WTC11 (cell line): ENCODE data around the gene COA5. TPM values are rescaled to one million over a fixed set of nuclear protein-coding genes. Genes with fewer than 3 reads are reported as not detected.

ENCODE experiments used
- ATAC-seq: fragments of 200-7000 bp; cut with Tn5 transposase; 2 replicates; pipeline ENCODE4 v1.10.0; 2021; ENCODE audit warnings: mild to moderate bottlenecking, moderate library complexity
- CTCF ChIA-PET: fragments of 300-600 bp; sonication (Branson Sonifier 250); formaldehyde crosslinking; loops from one replicate; lab custom pipeline; 2021; ENCODE audit warnings: antibody characterized with exemption; lab: Charles Lee
- POLR2A ChIA-PET: fragments of 350-600 bp; sonication (Branson Sonifier 250); formaldehyde crosslinking; loops from one replicate; lab custom pipeline; 2021; ENCODE audit warnings: antibody characterized with exemption; lab: Charles Lee
- DNase-seq: peaks from one replicate; pipeline ENCODE4 v3.0.0; 2021; ENCODE audit warnings: low spot score
- H3K27ac Mint-ChIP-seq: 2 replicates; pipeline ENCODE4 v1.8.0; 2021; ENCODE audit warnings: mixed read lengths
- H3K27me3 Mint-ChIP-seq: 2 replicates; pipeline ENCODE4 v1.8.0; 2021; ENCODE audit warnings: low read depth, mild to moderate bottlenecking, moderate library complexity, mixed read lengths
- H3K36me3 Mint-ChIP-seq: 2 replicates; pipeline ENCODE4 v1.8.0; 2021; ENCODE audit warnings: mixed read lengths
- H3K4me1 Mint-ChIP-seq: 2 replicates; pipeline ENCODE4 v1.8.0; 2022; ENCODE audit warnings: mixed read lengths
- H3K4me3 Mint-ChIP-seq: 2 replicates; pipeline ENCODE4 v1.8.0; 2021; ENCODE audit warnings: mild to moderate bottlenecking, moderate library complexity, mixed read lengths
- H3K9me3 Mint-ChIP-seq: 2 replicates; pipeline ENCODE4 v1.8.0; 2021; ENCODE audit warnings: mixed read lengths
- CREM ChIP-seq: sonication (generic); formaldehyde crosslinking; IDR thresholded peaks from 2 replicates; pipeline ENCODE4 v1.8.1; 2022; ENCODE audit warnings: mild to moderate bottlenecking, missing genetic modification reagents, moderate library complexity
- ETV6 ChIP-seq: sonication (generic); formaldehyde crosslinking; IDR thresholded peaks from 2 replicates; pipeline ENCODE4 v1.8.1; 2022; ENCODE audit warnings: mild to moderate bottlenecking, missing genetic modification reagents
- IRF2 ChIP-seq: sonication (generic); formaldehyde crosslinking; IDR thresholded peaks from 2 replicates; pipeline ENCODE4 v1.8.0; 2022; ENCODE audit warnings: low read depth, missing genetic modification reagents, borderline replicate concordance
- OVOL2 ChIP-seq: fragments of 250-450 bp; sonication (Bioruptor Pico); IDR thresholded peaks from 2 replicates; pipeline ENCODE4 v1.9.0; 2021; ENCODE audit warnings: mild to moderate bottlenecking, borderline replicate concordance
- SMAD3 ChIP-seq: sonication (generic); formaldehyde crosslinking; IDR thresholded peaks from 2 replicates; pipeline ENCODE4 v1.8.0; 2022; ENCODE audit warnings: missing genetic modification reagents, mild to moderate bottlenecking, borderline replicate concordance
- ZNF121 ChIP-seq: sonication (generic); formaldehyde crosslinking; IDR thresholded peaks from 2 replicates; pipeline ENCODE4 v1.8.0; 2023; ENCODE audit warnings: missing genetic modification reagents
- ZNF423 ChIP-seq: fragments of 250-450 bp; sonication (Bioruptor Pico); IDR thresholded peaks from 2 replicates; pipeline ENCODE4 v2.1.2; 2022; ENCODE audit warnings: mild to moderate bottlenecking, moderate library complexity
- total RNA-seq: library from RNA; stranded (reverse); gene quantifications from 3 replicates; pipeline ENCODE4 v1.2.3, GENCODE V29; 2021
- TF ChIP-seq, protein P1 (sequence below): sonication (generic); formaldehyde crosslinking; IDR thresholded peaks from 2 replicates; pipeline ENCODE4 v1.8.0; 2023; ENCODE audit warnings: mild to moderate bottlenecking, missing genetic modification reagents
- TF ChIP-seq, protein P2 (sequence below): sonication (generic); formaldehyde crosslinking; IDR thresholded peaks from 2 replicates; pipeline ENCODE4 v1.8.0; 2023; ENCODE audit warnings: missing genetic modification reagents
- TF ChIP-seq, protein P3 (sequence below): sonication (generic); formaldehyde crosslinking; IDR thresholded peaks from 2 replicates; pipeline ENCODE4 v1.8.1; 2022; ENCODE audit warnings: mild to moderate bottlenecking, missing genetic modification reagents, moderate library complexity, borderline replicate concordance
- TF ChIP-seq, protein P4 (sequence below): sonication (generic); formaldehyde crosslinking; IDR thresholded peaks from 2 replicates; pipeline ENCODE4 v1.8.1; 2023; ENCODE audit warnings: mild to moderate bottlenecking, moderate library complexity, missing genetic modification reagents
- TF ChIP-seq, protein P5 (sequence below): sonication (generic); formaldehyde crosslinking; conservative IDR thresholded peaks from 2 replicates; pipeline ENCODE4 v1.8.1; 2022; ENCODE audit warnings: mild to moderate bottlenecking, missing genetic modification reagents
- TF ChIP-seq, protein P6 (sequence below): sonication (generic); formaldehyde crosslinking; IDR thresholded peaks from 2 replicates; pipeline ENCODE4 v1.8.1; 2023; ENCODE audit warnings: mild to moderate bottlenecking, missing genetic modification reagents, moderate library complexity
- TF ChIP-seq, protein P7 (sequence below): fragments of 250-450 bp; sonication (Bioruptor Pico); conservative IDR thresholded peaks from 2 replicates; pipeline ENCODE4 v1.9.0; 2021; ENCODE audit warnings: mild to moderate bottlenecking
- TF ChIP-seq, protein P8 (sequence below): fragments of 250-450 bp; sonication (Bioruptor Pico); IDR thresholded peaks from 2 replicates; pipeline ENCODE4 v1.9.0; 2021; ENCODE audit warnings: mild to moderate bottlenecking, borderline replicate concordance
- TF ChIP-seq, protein P9 (sequence below): sonication (generic); formaldehyde crosslinking; IDR thresholded peaks from 2 replicates; pipeline ENCODE4 v1.8.0; 2022; ENCODE audit warnings: mild to moderate bottlenecking, missing genetic modification reagents

COA5 gene
- total RNA-seq, 1 experiment from 2014 or later: 29.3 TPM

DNA sequence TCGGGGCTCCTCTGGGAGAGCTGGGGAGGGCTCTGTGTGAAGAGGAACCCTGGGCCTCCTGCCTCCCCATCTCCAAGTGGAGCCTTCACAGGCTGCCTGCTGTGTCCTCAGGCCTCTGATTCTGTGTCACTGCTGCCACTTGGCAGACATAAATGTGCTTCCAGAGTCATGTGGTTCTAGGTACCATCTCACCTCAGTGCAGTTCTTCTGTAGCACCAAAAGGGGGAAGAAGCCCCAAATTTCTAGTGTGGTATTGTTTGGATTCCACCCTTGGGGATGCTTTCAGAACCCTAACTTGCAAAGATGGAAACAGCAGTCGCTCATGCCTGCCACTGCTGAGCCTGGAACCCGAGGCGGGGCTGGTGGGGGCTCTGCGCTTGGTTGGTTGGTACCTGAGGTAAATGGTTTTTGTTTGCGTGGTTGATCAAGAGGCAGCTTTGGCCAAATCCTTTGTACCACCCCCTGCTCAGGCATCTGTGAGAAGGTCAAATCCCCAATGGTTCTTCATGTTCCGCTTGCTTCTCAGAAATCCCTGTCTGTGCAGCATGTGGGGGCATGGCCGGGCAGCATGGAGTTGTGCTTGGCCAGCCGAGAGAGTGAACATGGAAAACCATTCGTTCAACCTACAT lies 27.5 kb downstream of the COA5 start (continued):
- TF ChIP-seq, protein P1, sequence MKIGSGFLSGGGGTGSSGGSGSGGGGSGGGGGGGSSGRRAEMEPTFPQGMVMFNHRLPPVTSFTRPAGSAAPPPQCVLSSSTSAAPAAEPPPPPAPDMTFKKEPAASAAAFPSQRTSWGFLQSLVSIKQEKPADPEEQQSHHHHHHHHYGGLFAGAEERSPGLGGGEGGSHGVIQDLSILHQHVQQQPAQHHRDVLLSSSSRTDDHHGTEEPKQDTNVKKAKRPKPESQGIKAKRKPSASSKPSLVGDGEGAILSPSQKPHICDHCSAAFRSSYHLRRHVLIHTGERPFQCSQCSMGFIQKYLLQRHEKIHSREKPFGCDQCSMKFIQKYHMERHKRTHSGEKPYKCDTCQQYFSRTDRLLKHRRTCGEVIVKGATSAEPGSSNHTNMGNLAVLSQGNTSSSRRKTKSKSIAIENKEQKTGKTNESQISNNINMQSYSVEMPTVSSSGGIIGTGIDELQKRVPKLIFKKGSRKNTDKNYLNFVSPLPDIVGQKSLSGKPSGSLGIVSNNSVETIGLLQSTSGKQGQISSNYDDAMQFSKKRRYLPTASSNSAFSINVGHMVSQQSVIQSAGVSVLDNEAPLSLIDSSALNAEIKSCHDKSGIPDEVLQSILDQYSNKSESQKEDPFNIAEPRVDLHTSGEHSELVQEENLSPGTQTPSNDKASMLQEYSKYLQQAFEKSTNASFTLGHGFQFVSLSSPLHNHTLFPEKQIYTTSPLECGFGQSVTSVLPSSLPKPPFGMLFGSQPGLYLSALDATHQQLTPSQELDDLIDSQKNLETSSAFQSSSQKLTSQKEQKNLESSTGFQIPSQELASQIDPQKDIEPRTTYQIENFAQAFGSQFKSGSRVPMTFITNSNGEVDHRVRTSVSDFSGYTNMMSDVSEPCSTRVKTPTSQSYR: no peak
- TF ChIP-seq, protein P2, sequence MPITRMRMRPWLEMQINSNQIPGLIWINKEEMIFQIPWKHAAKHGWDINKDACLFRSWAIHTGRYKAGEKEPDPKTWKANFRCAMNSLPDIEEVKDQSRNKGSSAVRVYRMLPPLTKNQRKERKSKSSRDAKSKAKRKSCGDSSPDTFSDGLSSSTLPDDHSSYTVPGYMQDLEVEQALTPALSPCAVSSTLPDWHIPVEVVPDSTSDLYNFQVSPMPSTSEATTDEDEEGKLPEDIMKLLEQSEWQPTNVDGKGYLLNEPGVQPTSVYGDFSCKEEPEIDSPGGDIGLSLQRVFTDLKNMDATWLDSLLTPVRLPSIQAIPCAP (CRISPR knock-in tag): no peak

DNA sequence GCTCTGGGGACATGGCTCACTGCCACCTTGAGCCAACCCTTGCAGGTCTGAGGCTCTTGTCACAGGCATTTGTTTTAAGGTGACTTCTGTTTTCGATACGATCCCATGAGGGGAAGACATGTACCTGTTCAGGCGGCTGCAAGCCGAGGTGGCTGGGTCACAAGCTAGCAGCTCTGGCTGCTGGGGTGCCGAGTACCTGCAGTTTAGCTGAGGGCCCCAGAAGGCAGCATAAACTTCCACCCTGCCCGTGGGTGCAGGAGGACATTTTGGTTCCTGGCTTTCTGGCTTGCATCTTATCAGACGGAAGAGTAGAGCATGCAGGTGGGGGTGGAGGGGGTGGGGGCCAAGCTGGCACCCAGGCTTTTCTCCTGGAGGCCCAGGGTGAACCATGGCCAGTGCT lies 28.4 kb downstream of the COA5 start:
- POLR2A ChIA-PET: no interaction called here
- no peaks in the 10 kb centered on the region for H3K9me3 Mint-ChIP-seq
- ATAC-seq: no peak
- peaks cover 15% of the 10 kb centered on the region; the same call in 1 of the 2 replicates for H3K36me3 Mint-ChIP-seq
- no peaks in the 10 kb centered on the region for H3K4me1 Mint-ChIP-seq
- no peaks in the 10 kb centered on the region for H3K27me3 Mint-ChIP-seq
- H3K27ac Mint-ChIP-seq: no peak overlapping the region
- DNase-seq: no peak
- no peak overlapping the region for H3K4me3 Mint-ChIP-seq
- CTCF ChIA-PET: interaction anchor here (1.5 kb wide), 1 partner anchor 11 kb away, joined by 8 read pairs; no protein-coding TSS in a partner anchor
- TF ChIP-seq, protein P3, sequence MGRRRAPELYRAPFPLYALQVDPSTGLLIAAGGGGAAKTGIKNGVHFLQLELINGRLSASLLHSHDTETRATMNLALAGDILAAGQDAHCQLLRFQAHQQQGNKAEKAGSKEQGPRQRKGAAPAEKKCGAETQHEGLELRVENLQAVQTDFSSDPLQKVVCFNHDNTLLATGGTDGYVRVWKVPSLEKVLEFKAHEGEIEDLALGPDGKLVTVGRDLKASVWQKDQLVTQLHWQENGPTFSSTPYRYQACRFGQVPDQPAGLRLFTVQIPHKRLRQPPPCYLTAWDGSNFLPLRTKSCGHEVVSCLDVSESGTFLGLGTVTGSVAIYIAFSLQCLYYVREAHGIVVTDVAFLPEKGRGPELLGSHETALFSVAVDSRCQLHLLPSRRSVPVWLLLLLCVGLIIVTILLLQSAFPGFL (CRISPR knock-in tag): no peak
- TF ChIP-seq, protein P4, sequence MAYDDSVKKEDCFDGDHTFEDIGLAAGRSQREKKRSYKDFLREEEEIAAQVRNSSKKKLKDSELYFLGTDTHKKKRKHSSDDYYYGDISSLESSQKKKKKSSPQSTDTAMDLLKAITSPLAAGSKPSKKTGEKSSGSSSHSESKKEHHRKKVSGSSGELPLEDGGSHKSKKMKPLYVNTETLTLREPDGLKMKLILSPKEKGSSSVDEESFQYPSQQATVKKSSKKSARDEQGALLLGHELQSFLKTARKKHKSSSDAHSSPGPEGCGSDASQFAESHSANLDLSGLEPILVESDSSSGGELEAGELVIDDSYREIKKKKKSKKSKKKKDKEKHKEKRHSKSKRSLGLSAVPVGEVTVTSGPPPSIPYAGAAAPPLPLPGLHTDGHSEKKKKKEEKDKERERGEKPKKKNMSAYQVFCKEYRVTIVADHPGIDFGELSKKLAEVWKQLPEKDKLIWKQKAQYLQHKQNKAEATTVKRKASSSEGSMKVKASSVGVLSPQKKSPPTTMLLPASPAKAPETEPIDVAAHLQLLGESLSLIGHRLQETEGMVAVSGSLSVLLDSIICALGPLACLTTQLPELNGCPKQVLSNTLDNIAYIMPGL: no peak
- TF ChIP-seq, protein P1: no peak
- TF ChIP-seq, protein P5, sequence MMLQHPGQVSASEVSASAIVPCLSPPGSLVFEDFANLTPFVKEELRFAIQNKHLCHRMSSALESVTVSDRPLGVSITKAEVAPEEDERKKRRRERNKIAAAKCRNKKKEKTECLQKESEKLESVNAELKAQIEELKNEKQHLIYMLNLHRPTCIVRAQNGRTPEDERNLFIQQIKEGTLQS (CRISPR knock-in tag): no peak
- TF ChIP-seq ZNF423 (CRISPR knock-in tag): no peak
- no peak for TF ChIP-seq SMAD3 (CRISPR knock-in tag)
- no peak for TF ChIP-seq ETV6 (CRISPR knock-in tag)
- TF ChIP-seq, protein P6, sequence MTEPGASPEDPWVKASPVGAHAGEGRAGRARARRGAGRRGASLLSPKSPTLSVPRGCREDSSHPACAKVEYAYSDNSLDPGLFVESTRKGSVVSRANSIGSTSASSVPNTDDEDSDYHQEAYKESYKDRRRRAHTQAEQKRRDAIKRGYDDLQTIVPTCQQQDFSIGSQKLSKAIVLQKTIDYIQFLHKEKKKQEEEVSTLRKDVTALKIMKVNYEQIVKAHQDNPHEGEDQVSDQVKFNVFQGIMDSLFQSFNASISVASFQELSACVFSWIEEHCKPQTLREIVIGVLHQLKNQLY (CRISPR knock-in tag): no peak
- TF ChIP-seq OVOL2: no peak
- TF ChIP-seq CREM (CRISPR knock-in tag): no peak
- TF ChIP-seq ZNF121: no peak
- TF ChIP-seq, protein P7, sequence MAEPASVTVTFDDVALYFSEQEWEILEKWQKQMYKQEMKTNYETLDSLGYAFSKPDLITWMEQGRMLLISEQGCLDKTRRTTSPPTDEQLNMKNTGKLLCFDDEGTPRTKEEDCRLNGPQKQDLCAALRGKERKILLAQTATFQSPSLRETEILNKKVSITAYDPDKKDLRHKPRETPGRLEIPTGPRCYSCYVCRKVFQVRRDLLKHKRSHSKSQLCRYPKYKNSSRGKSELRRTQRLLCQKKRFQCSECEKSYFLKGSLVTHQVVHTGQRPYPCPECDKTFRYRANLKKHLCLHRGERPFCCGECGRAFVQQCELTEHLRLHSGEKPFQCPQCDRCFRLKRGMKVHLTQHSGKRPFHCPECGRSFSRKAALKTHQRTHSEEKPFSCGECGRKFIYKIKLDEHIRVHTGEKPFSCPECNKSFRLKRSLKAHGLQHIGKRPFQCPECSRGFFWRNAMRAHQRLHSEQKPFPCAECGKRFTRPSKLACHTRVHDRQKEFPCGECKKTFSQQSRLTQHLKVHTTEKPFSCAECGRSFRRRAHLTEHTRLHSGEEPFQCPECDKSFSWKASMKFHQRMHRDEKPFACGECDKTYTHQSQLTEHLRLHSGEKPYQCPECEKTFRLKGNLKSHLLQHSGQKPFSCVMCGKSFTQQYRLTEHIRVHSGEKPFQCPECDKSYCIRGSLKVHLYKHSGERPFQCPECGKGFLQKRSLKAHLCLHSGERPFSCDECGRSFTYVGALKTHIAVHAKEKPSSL: no peak
- TF ChIP-seq, protein P8, sequence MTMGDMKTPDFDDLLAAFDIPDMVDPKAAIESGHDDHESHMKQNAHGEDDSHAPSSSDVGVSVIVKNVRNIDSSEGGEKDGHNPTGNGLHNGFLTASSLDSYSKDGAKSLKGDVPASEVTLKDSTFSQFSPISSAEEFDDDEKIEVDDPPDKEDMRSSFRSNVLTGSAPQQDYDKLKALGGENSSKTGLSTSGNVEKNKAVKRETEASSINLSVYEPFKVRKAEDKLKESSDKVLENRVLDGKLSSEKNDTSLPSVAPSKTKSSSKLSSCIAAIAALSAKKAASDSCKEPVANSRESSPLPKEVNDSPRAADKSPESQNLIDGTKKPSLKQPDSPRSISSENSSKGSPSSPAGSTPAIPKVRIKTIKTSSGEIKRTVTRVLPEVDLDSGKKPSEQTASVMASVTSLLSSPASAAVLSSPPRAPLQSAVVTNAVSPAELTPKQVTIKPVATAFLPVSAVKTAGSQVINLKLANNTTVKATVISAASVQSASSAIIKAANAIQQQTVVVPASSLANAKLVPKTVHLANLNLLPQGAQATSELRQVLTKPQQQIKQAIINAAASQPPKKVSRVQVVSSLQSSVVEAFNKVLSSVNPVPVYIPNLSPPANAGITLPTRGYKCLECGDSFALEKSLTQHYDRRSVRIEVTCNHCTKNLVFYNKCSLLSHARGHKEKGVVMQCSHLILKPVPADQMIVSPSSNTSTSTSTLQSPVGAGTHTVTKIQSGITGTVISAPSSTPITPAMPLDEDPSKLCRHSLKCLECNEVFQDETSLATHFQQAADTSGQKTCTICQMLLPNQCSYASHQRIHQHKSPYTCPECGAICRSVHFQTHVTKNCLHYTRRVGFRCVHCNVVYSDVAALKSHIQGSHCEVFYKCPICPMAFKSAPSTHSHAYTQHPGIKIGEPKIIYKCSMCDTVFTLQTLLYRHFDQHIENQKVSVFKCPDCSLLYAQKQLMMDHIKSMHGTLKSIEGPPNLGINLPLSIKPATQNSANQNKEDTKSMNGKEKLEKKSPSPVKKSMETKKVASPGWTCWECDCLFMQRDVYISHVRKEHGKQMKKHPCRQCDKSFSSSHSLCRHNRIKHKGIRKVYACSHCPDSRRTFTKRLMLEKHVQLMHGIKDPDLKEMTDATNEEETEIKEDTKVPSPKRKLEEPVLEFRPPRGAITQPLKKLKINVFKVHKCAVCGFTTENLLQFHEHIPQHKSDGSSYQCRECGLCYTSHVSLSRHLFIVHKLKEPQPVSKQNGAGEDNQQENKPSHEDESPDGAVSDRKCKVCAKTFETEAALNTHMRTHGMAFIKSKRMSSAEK (CRISPR knock-in tag): no peak
- TF ChIP-seq, protein P9, sequence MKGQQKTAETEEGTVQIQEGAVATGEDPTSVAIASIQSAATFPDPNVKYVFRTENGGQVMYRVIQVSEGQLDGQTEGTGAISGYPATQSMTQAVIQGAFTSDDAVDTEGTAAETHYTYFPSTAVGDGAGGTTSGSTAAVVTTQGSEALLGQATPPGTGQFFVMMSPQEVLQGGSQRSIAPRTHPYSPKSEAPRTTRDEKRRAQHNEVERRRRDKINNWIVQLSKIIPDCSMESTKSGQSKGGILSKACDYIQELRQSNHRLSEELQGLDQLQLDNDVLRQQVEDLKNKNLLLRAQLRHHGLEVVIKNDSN (CRISPR knock-in tag): no peak
- TF ChIP-seq IRF2 (CRISPR knock-in tag): no peak
